Naive B cell (primary cell): ENCODE measurements around the gene HEATR5B. TPM values are rescaled to one million over a fixed set of nuclear protein-coding genes. Genes with fewer than 3 reads are reported as not detected.
"Not testable (repeated sequence)": the region's sequence is repeated elsewhere in the genome, so short reads cannot be mapped to it uniquely, and the experiment has no call there.

Experiments used
- ATAC-seq, 2 donors: fragments of 150-1000 bp; cut with Tn5 transposase; 2 replicates each; pipeline ENCODE4 v1.10.0; 2021; ENCODE audit warnings: low read depth in 2 of 2, mild to moderate bottlenecking in 2 of 2, moderate library complexity in 2 of 2
- DNase-seq: peaks from one replicate; pipeline ENCODE4 v3.0.0; 2022
- H3K27ac Mint-ChIP-seq, 6 donors: one replicate each; pipeline ENCODE4 v1.8.0; 2020 to 2022; ENCODE audit warnings: mild to moderate bottlenecking in 6 of 6, mixed read lengths in 6 of 6, moderate library complexity in 5 of 6, inconsistent platforms in 2 of 6
- H3K27me3 Mint-ChIP-seq, 3 donors: one replicate each; pipeline ENCODE4 v1.8.0; 2021 to 2022; ENCODE audit warnings: mixed read lengths in 3 of 3, mild to moderate bottlenecking in 1 of 3
- H3K36me3 Mint-ChIP-seq, 2 donors: one replicate each; pipeline ENCODE4 v1.8.0; 2020 to 2022; ENCODE audit warnings: mixed read lengths in 2 of 2, inconsistent platforms in 1 of 2, mild to moderate bottlenecking in 1 of 2
- H3K4me1 Mint-ChIP-seq, 3 donors: one replicate each; pipeline ENCODE4 v1.8.0; 2020 to 2022; ENCODE audit warnings: mixed read lengths in 3 of 3, inconsistent platforms in 1 of 3, mild to moderate bottlenecking in 1 of 3, moderate library complexity in 1 of 3
- H3K4me3 Mint-ChIP-seq, 8 donors: one replicate each; pipeline ENCODE4 v1.8.0; 2020 to 2022; ENCODE audit warnings: mild to moderate bottlenecking in 8 of 8, mixed read lengths in 8 of 8, moderate library complexity in 8 of 8, inconsistent platforms in 2 of 8
- H3K9me3 Mint-ChIP-seq, 7 donors: one replicate each; pipeline ENCODE4 v1.8.0; 2020 to 2022; ENCODE audit warnings: mixed read lengths in 7 of 7, mild to moderate bottlenecking in 5 of 7, inconsistent platforms in 2 of 7, moderate library complexity in 1 of 7
- polyA plus RNA-seq, 6 donors: library from polyadenylated mRNA; unstranded; fragments of 300-500 nt; fragmentation: Illumina TruSeq; gene quantifications; one replicate each; pipeline ENCODE4 v1.2.3, GENCODE V29; 2021; ENCODE audit warnings: low read depth in 6 of 6

HEATR5B gene
- polyA plus RNA-seq, 6 donors from 2014 or later = 10.6 to 24.2 (median 16.8) TPM

DNA sequence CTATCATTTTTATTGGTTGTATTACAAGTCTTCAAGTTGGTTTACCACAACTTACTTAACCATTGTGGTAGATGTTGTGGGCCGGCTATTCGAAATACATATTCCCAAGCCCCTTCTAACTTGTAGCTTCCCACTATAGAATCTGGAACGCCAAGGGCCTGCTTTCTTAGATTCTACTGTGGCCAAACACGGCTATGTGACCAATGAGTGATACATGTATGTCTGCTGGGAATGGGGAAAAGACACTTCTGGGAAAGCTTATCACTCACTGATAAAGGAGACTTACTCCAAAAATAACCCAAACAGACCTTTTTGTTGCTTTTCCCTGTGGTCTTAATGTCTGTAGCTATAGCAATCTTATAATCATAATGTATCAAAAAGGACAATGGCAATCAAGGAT, 142.3 kb downstream of the HEATR5B start:
- no peaks in the 10 kb centered on the region for H3K9me3 Mint-ChIP-seq
- no peak overlapping the region for H3K4me3 Mint-ChIP-seq
- H3K36me3 Mint-ChIP-seq = peaks cover 0 to 5% of the 10 kb centered on the region in 2 donors
- peaks cover 0 to 1% (median 0%) of the 10 kb centered on the region in 3 donors for H3K4me1 Mint-ChIP-seq
- no peak overlapping the region for H3K27ac Mint-ChIP-seq
- H3K27me3 Mint-ChIP-seq = no peaks in the 10 kb centered on the region
- DNase-seq (no peak), ATAC-seq (no peak)

DNA sequence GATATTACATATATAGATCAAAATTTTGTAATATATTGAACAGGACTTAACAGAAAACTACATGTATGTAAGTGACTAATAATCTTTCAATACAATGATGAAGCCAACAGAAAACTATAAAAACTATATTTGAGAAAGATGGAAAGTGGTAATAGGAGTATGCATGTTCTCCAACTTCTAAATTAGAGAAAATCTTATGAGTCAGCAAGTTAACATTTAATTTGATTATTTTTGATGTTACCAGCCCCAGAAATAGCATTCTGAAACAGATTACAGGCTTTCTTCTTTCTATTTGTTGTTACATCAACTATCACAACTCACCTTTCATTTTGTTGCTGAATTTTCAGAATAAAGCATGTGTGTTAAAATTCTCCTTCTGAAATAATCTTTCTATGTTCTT, 147.6 kb downstream of the HEATR5B start:
- not testable (repeated sequence) for H3K36me3 Mint-ChIP-seq, H3K27me3 Mint-ChIP-seq, ATAC-seq, H3K4me3 Mint-ChIP-seq, DNase-seq, H3K9me3 Mint-ChIP-seq
- peak overlapping the region in 1 of 6 donors; percentile 45 for H3K27ac Mint-ChIP-seq
- H3K4me1 Mint-ChIP-seq = peaks cover 0 to 12% (median 11%) of the 10 kb centered on the region in 3 donors

DNA sequence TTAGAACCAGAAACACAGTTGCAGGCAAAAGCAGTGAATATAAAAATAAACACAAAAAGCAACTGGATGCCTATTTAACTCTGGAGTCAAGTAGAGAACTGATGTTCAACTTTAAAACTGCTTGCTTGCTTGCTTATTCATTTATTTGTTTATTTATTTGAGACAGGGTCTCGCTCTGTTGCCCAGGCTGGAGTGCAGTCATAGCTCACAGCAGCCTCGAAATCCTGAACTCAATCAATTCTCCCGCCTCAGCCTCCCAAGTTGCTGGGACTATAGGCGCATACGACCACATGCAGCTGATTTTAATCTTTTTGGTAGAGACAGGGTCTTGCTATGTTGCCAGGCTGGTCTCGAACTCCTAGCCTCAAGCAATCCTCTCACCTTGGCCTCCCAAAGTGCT, 152.5 kb downstream of the HEATR5B start:
- peak overlapping the region in 4 of 6 donors; percentile 72 to 84 (median 76) for H3K27ac Mint-ChIP-seq
- H3K4me1 Mint-ChIP-seq = peaks cover 14 to 24% (median 23%) of the 10 kb centered on the region in 3 donors
- H3K27me3 Mint-ChIP-seq, H3K4me3 Mint-ChIP-seq, DNase-seq, ATAC-seq, H3K9me3 Mint-ChIP-seq, H3K36me3 Mint-ChIP-seq: not testable (repeated sequence)

Other genes with a start within 250 kb of the HEATR5B start
- gene STRN, start 117.8 kb downstream of the HEATR5B start, polyA plus RNA-seq = 10 to 100 TPM in 5 of 6 donors, 1 to 10 TPM in 1; 4.3 to 14.7 (median 11.2) TPM
- gene GPATCH11, start 146 bp upstream of the HEATR5B start, polyA plus RNA-seq = 10 to 100 TPM; 12.1 to 35.3 (median 17.0) TPM
- 10 to 100 TPM; 15.7 to 36.3 (median 22.1) TPM for gene EIF2AK2, start 72.6 kb upstream of the HEATR5B start, polyA plus RNA-seq
- not detected for gene SULT6B1, start 104.3 kb upstream of the HEATR5B start, polyA plus RNA-seq
- gene CEBPZOS, start 112.1 kb upstream of the HEATR5B start, polyA plus RNA-seq = 10 to 100 TPM; 26.6 to 40.8 (median 34.2) TPM
- gene CEBPZ, start 147.2 kb upstream of the HEATR5B start, polyA plus RNA-seq = 10 to 100 TPM; 21.2 to 37.5 (median 27.9) TPM
- 10 to 100 TPM in 1 of 6 donors, 1 to 10 TPM in 5; 5.9 to 14.9 (median 8.4) TPM for gene NDUFAF7, start 147.3 kb upstream of the HEATR5B start, polyA plus RNA-seq
- 10 to 100 TPM; 47.1 to 65.5 (median 54.0) TPM for gene PRKD3, start 240.5 kb upstream of the HEATR5B start, polyA plus RNA-seq